GM19035 (cell line): ENCODE measurements around the gene LAMB1.
"Not testable (repeated sequence)": the region's sequence is repeated elsewhere in the genome, so short reads cannot be mapped to it uniquely, and the experiment has no call there.

ENCODE experiments used
- ATAC-seq: cut with Tn5 transposase; IDR thresholded peaks from one replicate; pipeline ENCODE4 v1.9.1; 2021; ENCODE audit not compliant: unreplicated experiment

The LAMB1 gene

DNA sequence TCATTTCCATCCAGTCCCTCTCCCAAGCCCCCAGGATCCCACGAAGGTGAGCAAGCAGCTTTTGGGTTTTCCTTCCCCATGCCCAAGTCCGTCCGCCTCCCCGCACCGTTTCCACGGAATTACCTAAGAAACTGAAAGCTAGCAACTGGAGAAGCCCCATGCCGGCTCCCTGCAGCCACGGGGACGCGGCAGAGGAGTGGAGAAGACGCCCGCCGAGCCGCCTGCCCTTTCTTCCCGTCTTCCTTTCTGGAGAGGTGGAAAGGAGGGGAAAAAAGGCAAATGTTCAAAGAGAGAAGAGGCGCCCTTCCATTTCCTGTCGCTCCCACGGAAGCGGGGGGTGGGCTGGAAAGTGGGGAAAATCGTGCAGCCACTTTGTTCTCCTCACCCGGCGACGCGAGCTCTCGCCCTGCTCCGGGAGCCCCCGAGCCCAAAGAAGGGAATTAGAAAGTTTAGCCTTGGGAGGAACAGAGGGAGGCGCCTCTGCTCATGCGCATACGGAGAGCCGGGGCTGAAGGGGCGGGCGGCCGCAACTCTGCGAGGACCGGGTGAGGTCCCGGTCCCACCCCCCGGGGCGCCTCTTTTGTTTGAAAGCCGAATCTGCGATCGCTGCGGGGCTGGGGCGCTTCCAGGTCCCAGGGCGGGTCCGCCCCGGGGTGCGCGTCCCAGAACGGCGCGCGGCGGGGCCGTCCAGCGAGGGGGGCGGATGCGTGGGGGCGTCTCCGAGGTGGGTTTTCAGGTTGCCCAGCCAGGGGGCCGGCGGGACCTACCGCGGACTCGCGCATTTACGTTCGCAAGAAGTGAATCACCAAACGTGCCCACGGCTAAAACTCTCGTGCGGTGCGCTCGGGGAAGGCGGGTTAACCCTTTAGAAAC is at the start of gene LAMB1:
Gene LAMB1, minus strand, starts transcription at position 436 of the 873 bp plus-strand sequence. Its CDS starts 276 bp downstream, at position 160.
- ATAC-seq, result no peak

DNA sequence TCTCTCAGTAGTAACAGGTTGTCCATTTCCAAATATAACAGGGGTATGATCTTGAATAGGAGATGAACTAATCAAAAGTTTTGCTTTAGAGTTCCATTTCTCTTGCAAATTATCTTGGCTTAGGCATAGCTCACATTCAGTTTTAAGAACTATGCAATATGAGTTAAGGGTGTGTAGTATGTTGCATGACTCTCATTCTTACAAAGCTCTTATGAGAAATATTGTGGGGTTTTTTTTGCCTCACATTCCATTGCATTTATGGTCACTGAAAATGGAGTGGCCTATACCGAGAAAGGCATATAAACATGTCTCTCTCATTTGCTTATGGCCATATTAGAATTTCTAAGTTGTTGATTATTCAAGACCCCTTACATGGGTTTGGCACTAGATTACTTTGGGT is 48.5 kb upstream of the LAMB1 start:
- no peak for ATAC-seq

DNA sequence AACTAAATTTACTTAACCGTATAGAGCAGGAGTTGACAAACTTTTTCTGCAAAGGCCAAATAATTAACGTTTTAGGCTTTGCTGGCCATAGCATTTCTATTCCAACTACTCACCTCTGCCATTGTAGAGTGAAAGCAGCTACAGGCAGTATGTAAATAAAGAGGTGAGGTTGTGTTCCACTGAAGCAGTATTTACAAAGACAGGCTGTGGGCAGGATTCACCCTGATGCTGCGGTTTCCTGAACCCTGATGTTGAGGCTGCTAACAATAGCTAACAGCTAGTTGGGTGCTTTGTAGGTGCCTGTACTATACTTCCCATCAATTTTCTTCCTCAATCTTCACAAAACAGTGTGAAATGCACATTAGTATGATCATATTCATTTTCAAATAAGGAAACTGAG is 47.0 kb upstream of the LAMB1 start:
- ATAC-seq, result no peak

DNA sequence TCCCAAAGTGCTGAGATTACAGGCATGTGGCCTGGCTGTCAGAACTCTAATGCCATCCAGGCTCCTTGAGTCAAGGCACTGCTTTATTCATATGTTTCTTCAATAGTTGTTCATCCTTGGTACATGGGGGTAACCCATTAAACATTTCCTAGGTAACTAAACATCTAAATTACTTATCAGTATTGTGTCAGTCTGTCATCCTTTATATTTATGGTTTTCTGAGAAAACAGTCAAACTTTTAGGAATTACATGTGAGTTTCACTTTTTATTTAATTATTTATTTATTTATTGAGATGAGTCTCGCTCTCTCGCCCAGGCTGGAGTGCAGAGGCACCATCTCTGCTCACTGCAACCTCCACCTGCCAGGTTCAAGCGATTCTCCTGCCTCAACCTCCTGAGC is 45.5 kb upstream of the LAMB1 start:
- no peak for ATAC-seq

DNA sequence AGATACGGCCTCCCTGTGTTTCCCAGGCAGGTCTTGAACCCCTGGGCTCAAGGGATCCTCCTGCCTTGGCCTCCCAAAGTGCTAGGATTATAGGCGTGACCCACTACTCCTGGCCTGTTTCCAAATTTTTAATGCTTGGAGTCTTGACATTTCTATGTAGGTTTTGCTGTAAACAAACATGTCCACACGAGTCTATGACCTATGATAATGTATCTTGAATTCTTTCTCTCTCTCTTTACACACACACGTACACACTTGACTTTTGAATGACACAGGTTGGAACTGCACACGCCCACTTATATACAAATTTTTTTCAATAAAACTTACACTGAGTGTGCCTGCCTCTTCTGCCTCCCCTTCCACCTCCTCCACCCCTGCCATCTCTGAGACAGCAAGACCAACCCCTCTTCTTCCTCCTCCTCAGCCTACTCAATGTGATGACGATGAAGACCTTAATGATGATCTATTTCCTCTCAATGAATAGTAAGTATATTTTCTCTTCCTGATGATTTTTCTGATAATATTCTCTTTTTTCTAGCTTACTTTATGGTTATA is 44.1 kb upstream of the LAMB1 start:
- no peak for ATAC-seq

DNA sequence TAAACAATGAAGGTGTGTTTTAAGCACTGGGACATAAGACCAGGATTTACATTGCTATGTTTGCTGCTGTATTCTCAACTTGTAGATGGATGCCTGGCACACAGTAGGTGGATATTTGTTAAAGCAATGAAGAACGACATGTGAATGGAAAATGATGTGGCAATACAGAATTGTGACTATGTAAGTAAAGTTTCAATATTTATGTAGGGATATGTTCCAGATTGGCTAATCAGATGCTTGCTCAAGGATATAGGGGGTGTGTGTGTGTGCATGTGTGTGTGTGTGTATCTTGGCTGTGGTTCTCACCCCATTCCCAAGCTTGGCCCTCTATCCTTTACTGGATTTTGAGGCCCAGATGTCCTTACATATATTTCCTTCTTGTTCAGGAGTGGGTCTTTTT is 42.7 kb upstream of the LAMB1 start:
- ATAC-seq, result no peak

DNA sequence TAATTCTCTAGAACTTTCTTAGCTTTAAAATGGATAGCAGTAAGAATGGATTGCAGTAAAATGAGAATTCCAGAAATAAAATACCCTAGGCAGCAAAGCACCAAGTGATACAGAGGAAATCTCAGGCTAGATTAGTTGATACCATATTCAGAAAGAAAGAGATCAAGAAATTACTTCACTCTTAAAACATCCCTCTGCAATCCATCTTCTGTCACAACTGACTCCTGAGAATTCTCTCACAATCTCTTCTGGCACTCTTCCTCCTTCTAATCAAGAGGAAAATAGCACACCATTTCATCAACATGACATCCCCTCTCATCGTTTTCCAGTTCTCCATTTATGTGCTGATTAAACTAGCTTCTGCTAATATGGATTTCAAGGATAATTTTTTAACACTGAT is 42.2 kb upstream of the LAMB1 start:
- ATAC-seq, result no peak

DNA sequence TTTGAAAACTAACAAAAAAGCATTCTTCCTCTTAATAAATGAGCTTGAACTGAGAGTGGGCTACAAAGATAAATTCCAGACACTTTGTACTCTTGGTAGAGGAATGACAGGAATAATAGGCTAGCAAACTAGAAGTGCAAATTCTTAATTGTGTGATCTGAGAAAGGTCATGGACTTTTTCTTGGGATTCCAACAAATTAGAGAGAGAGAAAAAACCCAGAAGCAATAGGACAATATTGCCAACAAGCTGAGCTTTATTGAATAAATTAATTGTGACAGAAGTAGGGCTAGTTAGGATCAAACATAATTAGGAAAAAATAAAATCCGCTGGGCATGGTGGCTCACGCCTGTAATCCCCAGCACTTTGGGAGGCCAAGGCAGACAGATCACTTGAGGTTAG is 41.4 kb upstream of the LAMB1 start:
- ATAC-seq, result no peak

DNA sequence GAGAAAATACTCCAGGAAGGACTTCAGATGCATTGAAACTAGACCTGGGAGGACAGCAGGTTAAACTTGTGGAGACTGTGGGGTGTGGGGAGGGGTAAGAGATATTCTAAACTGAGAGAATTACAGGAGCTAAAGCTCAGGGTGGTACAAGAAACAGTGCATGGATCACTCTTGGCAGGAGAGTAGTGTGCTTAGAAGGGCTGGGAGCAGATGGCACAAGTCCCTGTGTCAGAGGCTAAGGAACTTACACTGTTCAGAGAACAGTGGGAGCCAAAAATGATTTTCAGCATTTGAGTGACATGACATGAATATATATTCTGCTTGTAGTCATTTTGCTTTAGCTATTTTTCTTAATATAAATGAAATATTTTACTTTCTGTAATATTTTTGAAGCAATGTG is 36.0 kb upstream of the LAMB1 start:
- no peak for ATAC-seq

DNA sequence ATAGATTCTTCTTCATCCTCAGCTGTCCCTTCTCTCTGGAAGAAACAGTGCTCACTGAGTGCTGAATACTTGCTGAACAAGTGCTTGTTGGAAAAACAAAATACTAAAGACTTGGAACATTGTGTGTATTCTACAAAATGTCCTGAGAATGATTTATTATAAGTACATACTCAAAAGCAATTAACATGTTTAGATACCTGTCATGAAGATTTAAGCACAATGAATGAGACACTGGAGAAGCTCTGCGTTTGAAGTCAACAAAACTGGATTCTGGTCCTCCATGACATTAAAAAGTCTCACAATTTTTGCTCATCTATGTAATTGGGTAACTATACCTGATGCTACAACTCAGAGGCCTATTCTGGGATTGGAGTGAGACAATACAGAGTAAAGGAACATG is 34.8 kb upstream of the LAMB1 start:
- ATAC-seq, result no peak

DNA sequence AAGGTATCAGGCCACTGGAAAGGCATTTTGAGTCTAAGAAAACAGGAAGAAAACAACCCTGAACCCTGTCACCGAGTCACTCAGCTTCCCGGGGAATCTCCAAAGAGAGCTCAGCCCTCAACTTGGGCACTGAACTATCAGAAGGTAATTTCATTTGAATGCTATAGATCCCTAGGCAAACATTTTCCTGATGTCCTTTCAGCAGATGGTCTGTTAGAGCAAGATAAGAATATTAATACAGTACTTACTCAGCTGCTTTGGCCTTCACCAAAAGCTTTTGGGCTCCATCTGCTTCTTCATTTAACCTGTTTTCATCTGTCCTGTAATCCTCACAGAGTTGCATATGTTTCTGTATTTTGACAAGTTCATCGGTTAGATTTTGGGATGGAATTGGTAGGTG is 34.2 kb upstream of the LAMB1 start:
- ATAC-seq, result no peak

DNA sequence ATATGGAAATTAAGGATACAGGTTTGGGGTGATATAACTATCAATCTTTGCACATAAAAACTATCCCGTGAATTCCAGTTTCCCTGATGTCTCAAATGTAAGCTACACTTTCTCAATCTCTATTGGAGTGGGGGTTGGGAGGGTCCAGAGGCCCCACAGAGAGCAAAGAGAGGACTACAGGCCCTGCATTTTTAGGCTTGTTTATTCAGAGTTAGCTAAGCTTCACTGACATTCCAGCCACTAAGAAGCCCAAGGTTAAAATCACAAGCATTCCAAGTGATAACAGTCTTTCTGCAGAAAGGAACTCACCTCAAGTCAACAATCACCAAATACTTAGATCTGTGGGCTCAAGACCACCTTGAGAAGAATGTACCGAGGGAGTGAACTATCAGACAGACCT is 31.6 kb upstream of the LAMB1 start:
- ATAC-seq, result no peak

DNA sequence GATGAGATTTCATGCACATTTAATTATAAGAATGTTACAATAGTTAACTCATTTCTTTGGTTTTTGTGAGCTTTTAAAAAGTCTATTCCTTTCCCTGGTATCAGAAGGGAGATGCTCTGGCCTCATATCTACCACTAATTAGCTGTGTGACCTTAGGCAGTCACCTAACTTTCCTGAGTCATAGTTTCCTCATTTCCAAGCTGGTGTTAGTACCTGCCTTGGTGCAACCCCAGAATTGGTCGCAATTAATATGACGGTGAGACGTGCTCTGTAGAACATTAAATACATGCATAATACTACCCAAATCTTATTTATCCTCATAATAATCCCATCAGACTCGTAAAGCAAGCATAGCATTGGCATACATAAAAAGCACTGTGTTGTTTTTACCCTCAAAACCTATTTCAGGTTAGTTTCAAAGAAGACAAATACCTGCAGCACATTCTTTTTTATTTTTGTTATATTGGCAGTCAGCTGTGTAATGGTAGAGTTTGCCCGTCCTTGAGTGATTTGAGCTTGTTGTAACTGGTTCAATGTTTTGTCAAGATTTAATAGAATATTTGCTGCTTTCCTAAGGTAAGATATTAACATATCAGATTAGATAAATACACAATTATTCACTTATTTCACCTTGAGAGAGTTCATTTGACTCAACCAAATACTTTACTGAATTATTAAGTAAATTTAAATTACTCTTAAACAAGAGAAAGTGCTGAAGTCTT is 31.0 kb upstream of the LAMB1 start:
- no peak for ATAC-seq

DNA sequence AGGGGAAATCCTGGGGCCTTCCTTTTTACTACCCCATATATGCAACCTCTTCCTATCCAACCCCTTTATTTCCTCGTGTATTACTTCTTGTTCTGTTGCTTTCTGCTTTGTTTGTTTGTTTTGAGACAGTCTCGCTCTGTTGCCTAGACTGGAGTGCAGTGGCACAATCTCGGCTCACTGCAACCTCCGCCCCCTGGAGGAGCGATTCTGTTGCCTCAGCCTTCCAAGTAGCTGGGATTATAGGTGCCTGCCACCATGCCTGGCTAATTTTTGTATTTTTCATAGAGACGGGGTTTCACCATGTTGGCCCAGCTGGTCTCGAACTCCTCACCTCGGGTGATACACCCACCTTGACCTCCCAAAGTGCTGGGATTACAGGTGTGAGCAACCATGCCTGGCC is 30.3 kb upstream of the LAMB1 start:
- not testable (repeated sequence) for ATAC-seq

DNA sequence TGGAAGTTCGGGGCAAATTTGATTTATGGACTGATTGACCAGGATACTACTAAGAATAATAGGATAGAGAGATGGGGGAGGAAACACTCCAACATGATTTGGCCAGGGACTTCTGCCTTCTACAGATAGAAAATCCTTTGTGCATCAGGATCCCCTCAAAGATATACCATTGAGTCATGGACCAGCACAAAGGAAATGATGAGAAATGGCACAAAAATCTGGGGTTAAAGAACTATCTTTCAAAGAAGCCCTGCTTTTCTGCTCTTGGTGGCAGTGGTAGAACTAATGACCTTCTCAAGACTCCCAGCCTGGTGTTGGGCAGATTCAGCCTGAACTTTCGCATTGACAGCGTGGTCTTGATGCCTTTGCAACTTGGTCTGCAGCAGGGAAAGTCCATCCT is 27.6 kb upstream of the LAMB1 start:
- ATAC-seq, result no peak

DNA sequence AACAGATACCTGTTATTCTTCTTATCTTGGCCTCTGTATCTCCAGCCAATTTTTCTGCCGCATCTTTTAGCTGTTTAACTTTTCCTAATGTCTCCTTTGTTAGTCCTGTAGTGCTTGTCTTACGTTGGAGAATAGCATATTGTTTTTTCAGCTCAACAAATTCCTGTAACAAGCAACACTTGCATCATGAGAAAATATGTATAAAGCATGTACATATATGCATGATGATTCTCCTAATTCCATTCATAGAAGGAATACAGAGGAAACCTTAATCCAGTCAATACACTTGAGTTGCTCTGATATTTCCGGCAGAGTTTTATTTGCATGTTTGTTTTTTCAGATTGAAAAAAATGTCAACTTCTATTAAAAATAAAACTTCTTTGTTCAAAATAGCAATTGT is 26.1 kb upstream of the LAMB1 start:
- ATAC-seq, result no peak

DNA sequence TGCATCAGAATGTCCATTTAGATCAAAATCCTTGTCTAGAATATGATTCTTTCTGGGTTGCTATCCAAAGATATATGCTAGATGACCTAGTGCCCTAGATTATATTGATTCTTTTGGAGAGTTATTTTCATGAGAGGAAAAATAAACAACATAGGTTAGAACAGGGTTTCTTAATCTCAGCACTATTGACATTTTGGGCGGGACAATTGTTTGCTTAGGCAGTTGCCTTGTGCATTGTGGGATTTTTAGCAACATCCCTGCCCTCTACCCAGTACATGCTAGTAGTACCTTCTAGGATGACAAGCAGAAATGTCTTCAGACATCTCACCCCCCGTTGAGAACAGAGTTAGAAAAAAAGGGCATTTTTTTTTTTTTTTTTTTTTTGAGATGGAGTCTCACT is 25.1 kb upstream of the LAMB1 start:
- no peak for ATAC-seq

DNA sequence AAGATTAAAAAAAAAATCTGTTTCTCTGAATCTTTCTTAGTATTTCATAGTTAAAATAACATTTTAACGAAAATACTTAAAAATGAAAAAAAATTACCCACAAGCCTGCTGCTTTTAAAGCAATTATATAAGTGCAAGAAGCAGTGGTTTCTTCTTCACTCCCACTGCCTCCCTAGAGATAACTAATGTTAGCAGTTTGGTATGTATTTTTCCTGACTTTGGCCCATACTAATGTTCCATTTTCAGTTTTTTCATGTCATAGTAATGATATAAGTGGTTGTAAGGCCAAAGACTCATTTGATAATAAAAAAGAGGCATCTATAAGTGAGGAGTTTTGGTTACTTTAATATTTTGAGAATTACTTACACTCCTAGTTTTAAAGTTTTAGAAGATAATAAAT is 24.3 kb upstream of the LAMB1 start:
- ATAC-seq, result no peak

DNA sequence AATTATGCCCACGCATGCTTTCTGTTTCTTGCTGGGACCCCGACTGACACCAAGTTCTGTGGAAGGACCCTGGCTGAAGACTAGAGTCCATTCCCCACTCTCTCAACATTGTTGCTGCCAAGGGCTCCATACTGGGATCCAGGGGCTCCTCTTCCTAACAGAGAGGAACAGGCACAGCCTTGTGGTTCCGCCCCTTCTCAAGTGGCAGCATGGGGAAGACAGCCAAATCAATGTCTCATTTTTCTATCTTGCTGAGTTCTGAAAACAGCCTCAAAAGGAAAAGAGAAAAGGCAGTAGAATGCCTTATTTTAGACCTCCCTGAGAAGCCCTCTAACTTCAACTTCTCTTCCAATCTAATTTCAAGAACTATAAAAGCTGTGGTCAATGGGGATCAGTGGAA is 23.7 kb upstream of the LAMB1 start:
- ATAC-seq, result no peak

DNA sequence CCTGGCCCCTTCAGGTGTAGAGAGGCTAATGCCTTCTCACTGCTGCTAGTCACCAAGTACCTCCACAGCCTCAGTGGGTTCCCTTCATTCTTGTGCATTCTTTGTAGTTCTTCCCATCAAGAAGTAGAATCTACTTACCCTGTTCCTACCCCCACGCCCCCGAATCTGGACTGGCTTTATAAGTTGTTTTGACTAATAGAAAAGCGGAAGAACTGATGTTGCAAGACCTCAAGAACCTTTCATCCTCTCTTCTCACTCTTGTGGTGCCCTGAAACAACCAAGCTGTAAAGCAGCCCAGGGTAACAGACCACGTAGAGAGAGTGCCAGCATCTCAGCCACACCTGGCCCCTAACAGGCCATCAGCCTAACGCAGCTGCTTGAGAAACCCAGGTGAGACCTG is 23.2 kb upstream of the LAMB1 start:
- ATAC-seq, result no peak

DNA sequence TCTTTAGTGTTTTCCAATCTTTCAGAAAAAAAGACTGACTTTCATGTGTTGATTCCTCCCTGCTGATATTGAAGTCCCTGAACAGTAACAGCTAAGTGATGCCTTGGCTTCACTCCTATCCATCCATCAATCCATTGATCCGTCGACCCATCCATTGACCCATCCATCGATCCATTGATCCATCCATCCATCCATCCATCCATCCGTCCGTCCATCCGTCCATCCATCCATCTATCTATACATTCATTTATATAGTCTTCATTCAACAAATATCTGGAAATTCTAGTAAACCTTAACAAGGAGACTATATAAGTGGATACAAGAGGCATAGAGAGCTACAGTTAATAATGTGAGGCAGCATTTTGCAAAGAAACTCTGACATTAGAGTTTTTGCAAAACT is 21.6 kb upstream of the LAMB1 start:
- no peak for ATAC-seq

DNA sequence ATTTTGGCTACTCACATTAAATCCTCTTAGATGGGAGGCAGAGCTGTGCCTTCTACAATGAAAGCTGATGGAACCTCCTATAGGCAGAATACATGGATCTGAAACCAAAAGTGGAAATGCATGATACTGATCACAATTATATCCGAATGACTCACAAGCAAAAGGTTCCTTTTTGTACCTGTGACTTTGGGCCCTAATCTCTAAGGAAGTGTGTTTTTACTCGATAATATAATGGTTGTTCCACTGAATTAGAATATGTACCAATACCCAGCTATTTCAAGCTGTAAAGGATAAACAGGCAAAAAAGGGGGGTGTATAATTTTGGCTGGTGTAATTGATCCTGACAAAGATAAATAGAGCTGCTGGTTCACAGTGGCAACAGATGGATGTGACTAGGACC is 17.6 kb upstream of the LAMB1 start:
- ATAC-seq, result no peak
